Endothelial cell of umbilical vein (primary cell): Measurements from ENCODE around the gene CASR. TPM values are rescaled to one million over a fixed set of nuclear protein-coding genes. Genes with fewer than 3 reads are reported as not detected.

Experiments used
- BruUV-seq: library from RNA; stranded (reverse); fragments of 400-500 nt; replicated peaks from 2 replicates; lab custom pipeline; 2021; lab: Mats Ljungman, UMichigan
- CTCF ChIA-PET: fragments of 300-600, 350-600 bp; sonication (Branson Sonifier 250); formaldehyde crosslinking; loops from one replicate; lab custom pipeline; 2021; ENCODE audit warnings: antibody characterized with exemption, inconsistent platforms; lab: Charles Lee
- POLR2A ChIA-PET: fragments of 300-600, 350-600 bp; sonication (Branson Sonifier 250); formaldehyde crosslinking; loops from one replicate; lab custom pipeline; 2021; ENCODE audit warnings: antibody characterized with exemption, inconsistent platforms; lab: Charles Lee
- DNase-seq: peaks from one replicate; pipeline ENCODE4 v3.0.0-alpha.2; 2011; ENCODE audit warnings: low read depth, low spot score
- FAIRE-seq: peaks from 2 replicates; lab custom pipeline; 2011; peaks lifted over from hg19 to GRCh38; lab: Jason Lieb, UNC
- H2AFZ ChIP-seq: 2 replicates; pipeline ENCODE4 v1.6.0; 2012; ENCODE audit warnings: low read depth, low read length, control low read depth, inconsistent platforms
- H3K27ac ChIP-seq: 2 replicates; pipeline ENCODE4 v1.5.1; 2011; ENCODE audit warnings: low read depth, mild to moderate bottlenecking, control low read depth, low read length, moderate library complexity; ENCODE audit not compliant: insufficient read depth
- H3K27me3 ChIP-seq, 2 experiments: 2 replicates each; pipeline versions ENCODE4 v1.6.0 to v1.6.1; 2011; ENCODE audit warnings: low read length in 2 of 2, mixed read lengths in 1 of 2; ENCODE audit not compliant: control insufficient read depth in 2 of 2, insufficient read depth in 2 of 2
- H3K36me3 ChIP-seq, 2 experiments: 2 replicates in 1 of 2; 3 replicates in 1 of 2; pipeline ENCODE4 v1.5.1; 2011; ENCODE audit warnings: low read length in 2 of 2, mild to moderate bottlenecking in 1 of 2, moderate library complexity in 1 of 2; ENCODE audit not compliant: control insufficient read depth in 2 of 2, insufficient read depth in 2 of 2; ENCODE audit errors: extremely low read depth in 1 of 2
- H3K4me1 ChIP-seq: 3 replicates; pipeline ENCODE4 v1.5.1; 2011; ENCODE audit warnings: mild to moderate bottlenecking, low read length; ENCODE audit not compliant: control insufficient read depth, insufficient read depth; ENCODE audit errors: extremely low read depth
- H3K4me2 ChIP-seq: 2 replicates; pipeline ENCODE4 v1.6.1; 2011; ENCODE audit warnings: low read length, control low read depth, mixed read lengths; ENCODE audit not compliant: insufficient read depth
- H3K4me3 ChIP-seq, 3 experiments: fragments of 200-600 bp in 1 of 3; sonication (generic), shearing (Covaris generic) in 1 of 3; replicated peaks in 1 of 3; 2 replicates each; pipeline ENCODE4 v1.5.1; 2011 to 2016; ENCODE audit warnings: control low read depth in 3 of 3, low read length in 3 of 3, mild to moderate bottlenecking in 2 of 3, inconsistent platforms in 1 of 3, low read depth in 1 of 3, moderate library complexity in 1 of 3; ENCODE audit not compliant: insufficient read depth in 1 of 3
- H3K79me2 ChIP-seq: 2 replicates; pipeline ENCODE4 v1.6.0; 2012; ENCODE audit warnings: low read length, inconsistent platforms; ENCODE audit not compliant: control insufficient read depth, insufficient read depth
- H3K9ac ChIP-seq: replicated peaks from 2 replicates; pipeline ENCODE3; 2011; ENCODE audit warnings: low read length, control low read depth; ENCODE audit not compliant: insufficient read depth; ENCODE audit errors: extremely low read depth
- H3K9me1 ChIP-seq: replicated peaks from 3 replicates; pipeline ENCODE4 v1.6.0; 2011; ENCODE audit warnings: mild to moderate bottlenecking, low read length; ENCODE audit not compliant: control insufficient read depth, insufficient read depth; ENCODE audit errors: extremely low read depth
- H3K9me3 ChIP-seq: replicated peaks from 2 replicates; pipeline ENCODE4 v1.5.1; 2012; ENCODE audit warnings: low read length, inconsistent platforms; ENCODE audit not compliant: control insufficient read depth, insufficient read depth
- H4K20me1 ChIP-seq: replicated peaks from 2 replicates; pipeline ENCODE3; 2011; ENCODE audit warnings: mild to moderate bottlenecking, low read length; ENCODE audit not compliant: control insufficient read depth, insufficient read depth; ENCODE audit errors: extremely low read depth
- CTCF ChIP-seq, 2 donors: IDR thresholded peaks; 1 replicate in 1 of 2; 2 replicates in 1 of 2; pipeline ENCODE4 v1.5.1; 2011; ENCODE audit warnings: low read length in 2 of 2, mild to moderate bottlenecking in 2 of 2, moderate library complexity in 2 of 2, control low read depth in 1 of 2, inconsistent platforms in 1 of 2, low read depth in 1 of 2; ENCODE audit not compliant: insufficient read depth in 1 of 2; ENCODE audit errors: extremely low read depth in 1 of 2
- EZH2 ChIP-seq: IDR thresholded peaks from 2 replicates; pipeline ENCODE4 v1.6.1; 2012; ENCODE audit warnings: borderline replicate concordance, low read depth, mild to moderate bottlenecking, moderate library complexity, low read length, inconsistent platforms; ENCODE audit not compliant: severe bottlenecking
- JUN ChIP-seq: IDR thresholded peaks from 2 replicates; pipeline ENCODE4 v1.6.1; 2011; ENCODE audit warnings: borderline replicate concordance, low read depth; ENCODE audit not compliant: insufficient read length, insufficient read depth
- MYC ChIP-seq: IDR thresholded peaks from one replicate; pipeline ENCODE4 v1.6.1; 2011; ENCODE audit warnings: mild to moderate bottlenecking, low read depth, low read length
- dilution Hi-C: fragments of 300-500 bp; cut with MboI; formaldehyde crosslinking; loops from one replicate; pipeline ENCODE4 v1.15.0; 2019; ENCODE audit warnings: low sequenced_read_pairs; ENCODE audit not compliant: extremely low pct_ligation_motif_present
- intact Hi-C: fragments of 100-400 bp; cut with micrococcal nuclease; formaldehyde crosslinking; loops from one replicate; pipeline ENCODE4 v1.10.0; 2022
- polyA plus RNA-seq, 4 experiments: library from polyadenylated mRNA; depleted of rRNA in 3 of 4; stranded (reverse) in 3 of 4; unstranded in 1 of 4; fragments of >200 nt; gene quantifications; 2 replicates each; pipeline versions ENCODE4 v1.2.1 to v1.2.3, GENCODE V29; 2011 to 2012; ENCODE audit warnings: missing spikeins in 1 of 4
- total RNA-seq: library from RNA; stranded (reverse); gene quantifications from 2 replicates; pipeline ENCODE4 v1.2.3, GENCODE V29; 2021

The CASR gene
- total and polyA plus RNA-seq, 2 donors (not counting 3 experiments of a cell fraction or from before 2014, with no cell fraction given), result not detected

DNA sequence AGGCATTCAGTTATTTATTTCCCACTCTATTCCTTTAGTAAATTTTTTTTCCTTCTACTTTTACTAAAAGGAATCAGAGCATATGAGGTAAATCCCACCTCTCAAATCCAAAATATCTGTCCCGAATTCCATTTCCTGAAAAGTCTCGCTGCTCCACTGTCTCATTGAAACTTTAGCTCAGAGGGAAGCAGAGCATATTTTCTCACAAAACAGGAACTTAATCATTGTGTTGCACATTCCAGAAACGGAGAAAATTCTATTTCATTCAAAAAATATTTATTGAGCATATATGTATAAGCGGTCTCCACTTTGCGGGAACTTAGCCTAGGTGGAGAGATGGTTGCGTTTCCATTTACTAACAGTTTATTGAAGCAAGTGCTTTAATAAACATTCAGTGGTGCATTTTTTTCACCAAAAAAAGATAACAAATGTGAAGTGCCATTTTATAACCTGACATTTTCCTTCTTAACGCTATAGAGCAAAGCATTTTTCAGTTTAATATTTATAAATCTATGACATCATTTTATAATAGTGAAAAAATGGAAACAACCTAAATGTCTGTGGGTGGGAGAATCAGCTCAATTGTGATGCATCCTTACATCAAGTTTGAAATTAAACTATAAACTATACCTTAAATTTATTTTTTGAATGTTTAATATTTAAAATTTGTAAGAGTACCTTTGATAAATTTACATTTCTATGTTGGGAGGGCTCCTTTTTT, 74.3 kb downstream of the CASR start:
- no peak for FAIRE-seq
- POLR2A ChIA-PET, result no interaction called here
- Histone ChIP-seq H3K9me3 (no peaks in the 10 kb centered on the region), H3K27ac (no peak overlapping the region), H3K36me3 (no peaks in the 10 kb centered on the region), H2AFZ (no peak overlapping the region), H3K4me3 (no peak overlapping the region), H3K9me1 (no peaks in the 10 kb centered on the region), H3K4me2 (no peak overlapping the region), H3K9ac (no peak overlapping the region), H3K79me2 (no peaks in the 10 kb centered on the region), H4K20me1 (no peaks in the 10 kb centered on the region), H3K27me3 (peaks cover 3 to 5% of the 10 kb centered on the region in 2 experiments), H3K4me1 (no peaks in the 10 kb centered on the region)
- TF ChIP-seq CTCF (IDR thresholded peaks at IDR 0.05; ENCODE audit: extremely low read depth in 1 of 2, insufficient read depth in 1 of 2, low read depth in 1 of 2, low read length in 2 of 2) (no peak), MYC (no peak), EZH2 (no peak), JUN (no peak)
- dilution Hi-C loops (no loop called here), intact Hi-C loops (loop anchor here (1.0 to 5.0 kb wide), 4 partner anchors 157 to 712 kb away; no protein-coding TSS in a partner anchor)
- no TSS peak for BruUV-seq
- DNase-seq, result no peak
- CTCF ChIA-PET, result interaction anchor here (0.6 to 3.3 kb wide), 13 partner anchors 69 to 1473 kb away, joined by 3 to 70 read pairs (median 4); partner anchors contain the start of gene POLQ
